Fibroblast of lung (primary cell): Measurements from ENCODE around the gene SPATA19. TPM values are rescaled to one million over a fixed set of nuclear protein-coding genes. Genes with fewer than 3 reads are reported as not detected.

Experiments used
- DNase-seq, 2 donors: peaks; one replicate each; pipeline versions ENCODE4 v3.0.0 to v3.0.0-alpha.2; 2010; ENCODE audit warnings: low read depth in 2 of 2
- H2AFZ ChIP-seq: 2 replicates; pipeline ENCODE4 v1.5.1; 2012; ENCODE audit warnings: low read length, control low read depth, inconsistent platforms
- H3K27ac ChIP-seq: 2 replicates; pipeline ENCODE4 v1.5.1; 2011; ENCODE audit warnings: low read length, control low read depth; ENCODE audit not compliant: insufficient read depth
- H3K27me3 ChIP-seq: 2 replicates; pipeline ENCODE4 v1.5.1; 2011; ENCODE audit warnings: mild to moderate bottlenecking, low read length; ENCODE audit not compliant: control insufficient read depth, insufficient read depth
- H3K36me3 ChIP-seq: 2 replicates; pipeline ENCODE4 v1.5.1; 2011; ENCODE audit warnings: low read length; ENCODE audit not compliant: control insufficient read depth, insufficient read depth
- H3K4me1 ChIP-seq: 2 replicates; pipeline ENCODE4 v1.5.1; 2011; ENCODE audit warnings: low read length; ENCODE audit not compliant: control insufficient read depth, insufficient read depth; ENCODE audit errors: extremely low read depth
- H3K4me2 ChIP-seq: 2 replicates; pipeline ENCODE4 v1.5.1; 2011; ENCODE audit warnings: low read length, control low read depth; ENCODE audit not compliant: insufficient read depth; ENCODE audit errors: extremely low read depth
- H3K4me3 ChIP-seq, 4 experiments: fragments of 200-600 bp in 1 of 4; sonication (generic) in 1 of 4; replicated peaks in 1 of 4; 2 replicates each; pipeline ENCODE4 v1.5.1; 2011 to 2016; ENCODE audit warnings: low read length in 4 of 4, low read depth in 3 of 4, mild to moderate bottlenecking in 3 of 4, control low read depth in 2 of 4, inconsistent platforms in 1 of 4, mixed read lengths in 1 of 4; ENCODE audit not compliant: insufficient read depth in 1 of 4; ENCODE audit errors: control extremely low read depth in 1 of 4
- H3K79me2 ChIP-seq: 2 replicates; pipeline ENCODE4 v1.5.1; 2012; ENCODE audit warnings: mild to moderate bottlenecking, low read length, inconsistent platforms; ENCODE audit not compliant: control insufficient read depth, insufficient read depth
- H3K9ac ChIP-seq: 2 replicates; pipeline ENCODE4 v1.5.1; 2011; ENCODE audit warnings: mild to moderate bottlenecking, low read length, control low read depth; ENCODE audit not compliant: insufficient read depth
- H3K9me3 ChIP-seq: 2 replicates; pipeline ENCODE4 v1.5.1; 2012; ENCODE audit warnings: low read depth, low read length; ENCODE audit not compliant: control insufficient read depth, insufficient read depth
- H4K20me1 ChIP-seq: 2 replicates; pipeline ENCODE4 v1.5.1; 2011; ENCODE audit warnings: low read length; ENCODE audit not compliant: control insufficient read depth, insufficient read depth; ENCODE audit errors: extremely low read depth
- EZH2 ChIP-seq: IDR thresholded peaks from 2 replicates; pipeline ENCODE4 v1.5.1; 2012; ENCODE audit warnings: low read length, control low read depth, mild to moderate bottlenecking; ENCODE audit errors: missing control alignments
- polyA plus RNA-seq, 2 donors: library from polyadenylated mRNA; depleted of rRNA in 1 of 2; stranded (reverse) in 1 of 2; unstranded in 1 of 2; fragments of >200 nt; gene quantifications; 2 replicates each; pipeline ENCODE4 v1.2.1, GENCODE V29; 2011 to 2012; ENCODE audit warnings: missing spikeins in 1 of 2
- total RNA-seq: library from RNA; depleted of rRNA; stranded (reverse); fragments of >200 nt; gene quantifications from 2 replicates; pipeline ENCODE4 v1.2.1, GENCODE V29; 2014
- TF ChIP-seq, protein P1 (sequence below), 2 donors: IDR thresholded peaks in 1 of 2; conservative IDR thresholded peaks in 1 of 2; 1 replicate in 1 of 2; 2 replicates in 1 of 2; pipeline ENCODE4 v1.5.1; 2011 to 2012; ENCODE audit warnings: low read length in 2 of 2, control low read depth in 1 of 2, inconsistent platforms in 1 of 2, low read depth in 1 of 2, mild to moderate bottlenecking in 1 of 2

The SPATA19 gene
- total and polyA plus RNA-seq, 2 donors (not counting 1 experiment from before 2014, with no cell fraction given) = not detected

DNA sequence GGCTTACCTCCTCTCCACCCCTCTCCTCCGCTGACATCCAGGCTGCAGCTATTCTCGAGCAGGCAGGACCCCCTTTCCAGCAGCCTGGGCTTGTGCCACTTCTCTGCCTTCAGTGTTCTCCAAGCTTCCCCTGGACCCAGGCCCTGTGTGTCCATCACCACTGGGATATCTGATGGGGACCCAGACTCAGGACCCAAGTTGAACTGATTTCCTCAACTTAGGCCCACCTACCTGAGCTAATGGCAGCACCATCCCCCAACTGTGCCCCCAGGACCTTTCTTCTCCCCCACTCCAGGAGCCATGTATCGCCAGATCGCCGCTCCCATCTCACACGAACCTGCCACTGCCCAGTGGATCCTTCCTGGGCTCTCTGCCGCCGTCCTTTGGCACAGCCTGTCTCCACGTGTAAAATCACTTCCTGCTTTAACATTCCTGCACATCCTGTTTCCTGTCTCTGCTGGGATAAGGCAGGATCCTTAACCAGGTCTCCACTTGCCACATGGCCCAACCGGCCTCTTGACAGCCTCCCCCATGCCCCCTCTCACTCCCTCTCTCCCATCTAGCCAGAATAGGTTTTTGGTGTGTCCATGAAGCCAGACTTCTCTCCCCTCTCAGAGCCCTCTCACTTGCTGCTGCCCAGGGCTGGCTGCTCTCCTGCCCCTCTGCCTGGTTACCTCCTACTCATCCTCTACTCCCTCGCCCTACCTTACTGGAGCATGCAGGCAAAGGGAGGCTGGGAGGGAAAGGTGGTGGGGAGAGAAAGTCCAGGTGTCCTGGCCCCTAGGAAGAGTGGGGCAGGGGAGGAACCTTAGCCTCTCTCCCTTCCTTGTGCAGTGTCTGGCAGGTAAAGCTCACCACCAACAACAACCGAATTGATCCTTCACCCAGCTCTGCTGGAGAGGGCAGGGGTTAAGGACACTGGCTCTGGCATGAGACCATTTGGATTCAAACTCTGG is 9.4 kb downstream of the SPATA19 start:
- Histone ChIP-seq H4K20me1 (no peaks in the 10 kb centered on the region), H3K4me3 (no peak overlapping the region), H3K4me2 (no peak overlapping the region), H3K79me2 (no peaks in the 10 kb centered on the region), H3K4me1 (no peaks in the 10 kb centered on the region), H3K9me3 (no peaks in the 10 kb centered on the region), H3K36me3 (no peaks in the 10 kb centered on the region), H3K27ac (no peak overlapping the region), H3K9ac (no peak overlapping the region), H3K27me3 (no peaks in the 10 kb centered on the region), H2AFZ (no peak overlapping the region)
- no peak for DNase-seq
- TF ChIP-seq, protein P1, sequence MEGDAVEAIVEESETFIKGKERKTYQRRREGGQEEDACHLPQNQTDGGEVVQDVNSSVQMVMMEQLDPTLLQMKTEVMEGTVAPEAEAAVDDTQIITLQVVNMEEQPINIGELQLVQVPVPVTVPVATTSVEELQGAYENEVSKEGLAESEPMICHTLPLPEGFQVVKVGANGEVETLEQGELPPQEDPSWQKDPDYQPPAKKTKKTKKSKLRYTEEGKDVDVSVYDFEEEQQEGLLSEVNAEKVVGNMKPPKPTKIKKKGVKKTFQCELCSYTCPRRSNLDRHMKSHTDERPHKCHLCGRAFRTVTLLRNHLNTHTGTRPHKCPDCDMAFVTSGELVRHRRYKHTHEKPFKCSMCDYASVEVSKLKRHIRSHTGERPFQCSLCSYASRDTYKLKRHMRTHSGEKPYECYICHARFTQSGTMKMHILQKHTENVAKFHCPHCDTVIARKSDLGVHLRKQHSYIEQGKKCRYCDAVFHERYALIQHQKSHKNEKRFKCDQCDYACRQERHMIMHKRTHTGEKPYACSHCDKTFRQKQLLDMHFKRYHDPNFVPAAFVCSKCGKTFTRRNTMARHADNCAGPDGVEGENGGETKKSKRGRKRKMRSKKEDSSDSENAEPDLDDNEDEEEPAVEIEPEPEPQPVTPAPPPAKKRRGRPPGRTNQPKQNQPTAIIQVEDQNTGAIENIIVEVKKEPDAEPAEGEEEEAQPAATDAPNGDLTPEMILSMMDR (conservative IDR thresholded peaks at IDR 0.05 in 1 of 2, IDR thresholded peaks at IDR 0.05 in 1 of 2; ENCODE audit: low read depth in 1 of 2, low read length in 2 of 2) = no peak
- TF ChIP-seq EZH2 = no peak

DNA sequence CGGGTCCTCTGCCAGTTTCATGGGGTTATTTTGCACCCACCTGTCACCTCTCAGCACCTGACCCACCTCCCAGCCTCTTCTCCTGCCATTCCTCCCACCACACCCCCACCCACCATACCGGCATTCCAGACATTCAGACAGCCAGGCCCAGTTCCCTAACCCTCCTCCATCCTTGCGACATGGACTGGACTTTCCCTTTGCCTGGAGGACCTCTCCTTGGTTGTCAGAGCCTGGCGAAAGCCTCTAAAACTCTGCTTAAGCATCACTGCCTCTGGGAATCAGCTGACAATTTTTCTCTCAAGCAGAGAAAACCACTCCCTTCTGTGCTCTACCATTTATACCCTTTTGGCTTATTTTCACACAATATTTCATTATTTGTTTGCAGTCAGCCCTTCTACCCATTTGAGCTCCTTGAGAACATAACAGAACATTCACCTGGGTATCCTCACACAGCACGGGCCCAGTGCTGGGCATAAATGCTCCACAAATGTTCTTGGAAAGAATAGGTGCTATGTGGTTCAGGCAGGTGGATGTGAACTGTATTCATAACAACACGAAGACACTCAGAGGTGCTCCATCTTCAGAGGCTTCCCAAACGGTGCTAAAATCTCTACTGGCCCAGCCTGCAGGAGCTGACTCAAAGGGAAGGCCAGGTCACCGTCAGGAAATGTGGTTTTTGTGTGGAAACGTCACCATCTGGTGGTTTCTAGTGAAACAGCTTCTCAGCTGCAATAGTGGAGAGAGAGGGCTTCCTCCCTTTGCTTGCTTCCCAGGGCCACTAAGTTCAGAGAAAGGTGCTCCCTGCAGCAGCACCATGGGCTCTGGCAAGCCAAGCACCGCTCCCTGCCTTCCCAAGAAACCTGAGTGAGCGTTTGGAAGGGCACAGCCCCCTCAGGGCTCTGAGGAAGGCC is 10.4 kb downstream of the SPATA19 start:
- Histone ChIP-seq H3K4me3 (no peak overlapping the region), H3K27me3 (no peaks in the 10 kb centered on the region), H3K79me2 (no peaks in the 10 kb centered on the region), H4K20me1 (no peaks in the 10 kb centered on the region), H3K4me2 (no peak overlapping the region), H2AFZ (no peak overlapping the region), H3K9me3 (no peaks in the 10 kb centered on the region), H3K9ac (no peak overlapping the region), H3K4me1 (no peaks in the 10 kb centered on the region), H3K27ac (no peak overlapping the region), H3K36me3 (no peaks in the 10 kb centered on the region)
- peak; percentile 44 to 50 for DNase-seq
- TF ChIP-seq, protein P1 (conservative IDR thresholded peaks at IDR 0.05 in 1 of 2, IDR thresholded peaks at IDR 0.05 in 1 of 2; ENCODE audit: low read depth in 1 of 2, low read length in 2 of 2) = peak in 1 of 2 donors; percentile 55
- no peak for TF ChIP-seq EZH2
